HepG2 (cell line): Measurements from ENCODE around the gene COPB2. TPM values are rescaled to one million over a fixed set of nuclear protein-coding genes. Genes with fewer than 3 reads are reported as not detected.

ENCODE experiments used
- ATAC-seq: fragments of 200-7000 bp; cut with Tn5 transposase; 3 replicates; pipeline ENCODE4 v1.9.1; 2020; ENCODE audit warnings: mild to moderate bottlenecking, moderate library complexity
- BruUV-seq: library from RNA; stranded (reverse); fragments of 400-500 nt; replicated peaks from 2 replicates; lab custom pipeline; 2021; lab: Mats Ljungman, UMichigan
- CTCF ChIA-PET: fragments of 300-600 bp; formaldehyde crosslinking; extraction: SDS; loops from one replicate; lab custom pipeline; 2021; ENCODE audit warnings: low total read pairs, inconsistent platforms, low intra/inter-chr PET ratio; lab: Yijun Ruan, JAX
- POLR2A ChIA-PET: fragments of 350-600 bp; sonication (Branson Sonifier 250); formaldehyde crosslinking; loops from one replicate; lab custom pipeline; 2020; ENCODE audit warnings: antibody characterized with exemption, inconsistent platforms; lab: Yijun Ruan, JAX
- DNase-seq: peaks from one replicate; pipeline ENCODE4 v3.0.0-alpha.2; 2015; ENCODE audit warnings: low spot score
- FAIRE-seq: peaks from 3 replicates; lab custom pipeline; 2011; peaks lifted over from hg19 to GRCh38; lab: Jason Lieb, UNC
- H2AFZ ChIP-seq: one replicate; pipeline ENCODE4 v1.6.1; 2011; ENCODE audit warnings: low read length, inconsistent platforms
- H3K27ac ChIP-seq: fragments of 300-600 bp; 3 replicates; pipeline ENCODE4 v1.8.0; 2011; ENCODE audit warnings: mixed run types, mild to moderate bottlenecking, mixed read lengths, low read length, inconsistent platforms; ENCODE audit not compliant: insufficient read depth; ENCODE audit errors: extremely low read length
- H3K27me3 ChIP-seq, 2 experiments: fragments of 200-600 bp in 1 of 2; 2 replicates in 1 of 2; 3 replicates in 1 of 2; pipeline versions ENCODE4 v1.6.0 to v1.8.0; 2011; ENCODE audit warnings: low read length in 2 of 2, mild to moderate bottlenecking in 2 of 2, moderate library complexity in 2 of 2, inconsistent platforms in 1 of 2; ENCODE audit not compliant: insufficient read depth in 2 of 2, control insufficient read depth in 1 of 2
- H3K36me3 ChIP-seq, 2 experiments: fragments of 200-600 bp in 1 of 2; replicated peaks in 1 of 2; 2 replicates in 1 of 2; 3 replicates in 1 of 2; pipeline versions ENCODE4 v1.5.1 to v1.8.0; 2011; ENCODE audit warnings: low read length in 2 of 2, inconsistent platforms in 1 of 2; ENCODE audit not compliant: insufficient read depth in 2 of 2, control insufficient read depth in 1 of 2
- H3K4me1 ChIP-seq: 2 replicates; pipeline ENCODE4 v1.5.1; 2012; ENCODE audit warnings: low read length, inconsistent platforms; ENCODE audit not compliant: insufficient read depth
- H3K4me2 ChIP-seq: 2 replicates; pipeline ENCODE4 v1.6.0; 2011; ENCODE audit warnings: low read depth, low read length, inconsistent platforms
- H3K4me3 ChIP-seq, 3 experiments: fragments of 200-600 bp in 1 of 3; sonication (generic), shearing (Covaris generic) in 1 of 3; replicated peaks in 1 of 3; 2 replicates each; pipeline ENCODE4 v1.5.1; 2011 to 2016; ENCODE audit warnings: low read length in 3 of 3, inconsistent platforms in 2 of 3, low read depth in 2 of 3, mild to moderate bottlenecking in 2 of 3, control low read depth in 1 of 3, mixed read lengths in 1 of 3; ENCODE audit not compliant: insufficient read depth in 1 of 3
- H3K79me2 ChIP-seq: one replicate; pipeline ENCODE4 v1.6.1; 2011; ENCODE audit warnings: low read length, inconsistent platforms; ENCODE audit not compliant: insufficient read depth
- H3K9ac ChIP-seq: 2 replicates; pipeline ENCODE4 v1.6.0; 2011; ENCODE audit warnings: mild to moderate bottlenecking, low read depth, low read length, inconsistent platforms; ENCODE audit not compliant: insufficient read depth
- H3K9me3 ChIP-seq: 2 replicates; pipeline ENCODE4 v1.5.1; 2012; ENCODE audit warnings: mild to moderate bottlenecking, low read length
- H4K20me1 ChIP-seq: 2 replicates; pipeline ENCODE4 v1.6.0; 2011; ENCODE audit warnings: inconsistent platforms, mild to moderate bottlenecking, low read length, moderate library complexity; ENCODE audit not compliant: insufficient read depth
- ERF ChIP-seq: IDR thresholded peaks from 2 replicates; pipeline ENCODE4 v1.6.1; 2018; ENCODE audit warnings: missing biosample characterization, missing genetic modification reagents
- HNRNPK ChIP-seq: fragments of 200-400 bp; formaldehyde crosslinking; IDR thresholded peaks from 2 replicates; pipeline ENCODE4 v1.6.1; 2018; ENCODE audit warnings: low read length, low read depth, moderate library complexity, mild to moderate bottlenecking; ENCODE audit not compliant: poor library complexity, severe bottlenecking
- HNRNPL ChIP-seq: fragments of 200-400 bp; formaldehyde crosslinking; IDR thresholded peaks from 2 replicates; pipeline ENCODE4 v1.6.1; 2017; ENCODE audit warnings: mild to moderate bottlenecking, low read depth, low read length
- KLF16 ChIP-seq, 2 experiments: sonication (generic) in 1 of 2; formaldehyde crosslinking in 1 of 2; IDR thresholded peaks; 2 replicates each; pipeline versions ENCODE4 v1.6.1 to v1.8.0; 2016 to 2023; ENCODE audit warnings: missing genetic modification reagents in 2 of 2, missing compliant biosample characterization in 1 of 2
- MIER2 ChIP-seq: IDR thresholded peaks from 2 replicates; pipeline ENCODE4 v1.6.1; 2016; ENCODE audit warnings: missing biosample characterization, missing genetic modification reagents
- RCOR2 ChIP-seq: IDR thresholded peaks from 2 replicates; pipeline ENCODE4 v1.6.1; 2016; ENCODE audit warnings: missing biosample characterization, missing genetic modification reagents
- SRSF1 ChIP-seq: fragments of 200-400 bp; formaldehyde crosslinking; optimal IDR thresholded peaks from 2 replicates; pipeline ENCODE3; 2017; ENCODE audit warnings: mild to moderate bottlenecking, low read depth, low read length, moderate library complexity
- SYNCRIP ChIP-seq: fragments of 200-400 bp; formaldehyde crosslinking; IDR thresholded peaks from 2 replicates; pipeline ENCODE4 v1.6.1; 2018; ENCODE audit warnings: mild to moderate bottlenecking, low read depth, low read length; ENCODE audit not compliant: insufficient read depth
- ZNF205 ChIP-seq: IDR thresholded peaks from 2 replicates; pipeline ENCODE4 v1.6.1; 2018; ENCODE audit warnings: missing biosample characterization, missing genetic modification reagents
- ZNF256 ChIP-seq: sonication (generic); formaldehyde crosslinking; conservative IDR thresholded peaks from 2 replicates; pipeline ENCODE4 v1.4.0; 2020; ENCODE audit warnings: missing genetic modification reagents
- WGBS: methylation state at CpG from one replicate; pipeline ENCODE4 v1.1.6; 2017; ENCODE audit warnings: low lambda C conversion rate; 5-methylcytosine and 5-hydroxymethylcytosine counted together
- in situ Hi-C: cut with HindIII; loops from 2 replicates; pipeline ENCODE4 v1.10.0; 2017; ENCODE audit warnings: low pct_unique_long_range_greater_than_20kb; ENCODE audit not compliant: extremely low pct_ligation_motif_present
- intact Hi-C: fragments of 100-400 bp; cut with micrococcal nuclease; formaldehyde crosslinking; loops from one replicate; pipeline ENCODE4 v1.10.0; 2022; ENCODE audit not compliant: unreplicated experiment
- polyA plus RNA-seq, 8 experiments: library from polyadenylated mRNA; depleted of rRNA in 3 of 8; stranded (reverse) in 7 of 8; unstranded in 1 of 8; fragments of >200 nt; fragmentation: Illumina TruSeq in 4 of 8; extraction: Trizol in 4 of 8; gene quantifications; 2 replicates each; pipeline versions ENCODE4 v1.2.1 to v1.2.3, GENCODE V29; 2011 to 2016; ENCODE audit warnings: low read depth in 4 of 8, missing spikeins in 1 of 8, mixed read lengths in 1 of 8; ENCODE audit not compliant: insufficient read depth in 1 of 8
- total RNA-seq, 5 experiments: library from RNA; depleted of rRNA; stranded (reverse); fragments of >200 nt; fragmentation: Illumina TruSeq; extraction: Trizol; gene quantifications; 2 replicates each; pipeline ENCODE4 v1.2.3, GENCODE V29; 2016; ENCODE audit warnings: low read depth in 1 of 5
- TF ChIP-seq, protein P1 (sequence below): sonication (generic); formaldehyde crosslinking; IDR thresholded peaks from 2 replicates; pipeline ENCODE4 v1.8.0; 2022; ENCODE audit warnings: mild to moderate bottlenecking, missing genetic modification reagents; ENCODE audit not compliant: insufficient replicate concordance
- TF ChIP-seq, protein P2 (sequence below): sonication (generic); formaldehyde crosslinking; IDR thresholded peaks from 2 replicates; pipeline ENCODE4 v1.4.0; 2020; ENCODE audit warnings: missing genetic modification reagents

The COPB2 gene
- total and polyA plus RNA-seq, 2 of the 13 experiments (the other 11 are each of a cell fraction or from before 2014, with no cell fraction given), result 83.3 to 217 TPM

DNA sequence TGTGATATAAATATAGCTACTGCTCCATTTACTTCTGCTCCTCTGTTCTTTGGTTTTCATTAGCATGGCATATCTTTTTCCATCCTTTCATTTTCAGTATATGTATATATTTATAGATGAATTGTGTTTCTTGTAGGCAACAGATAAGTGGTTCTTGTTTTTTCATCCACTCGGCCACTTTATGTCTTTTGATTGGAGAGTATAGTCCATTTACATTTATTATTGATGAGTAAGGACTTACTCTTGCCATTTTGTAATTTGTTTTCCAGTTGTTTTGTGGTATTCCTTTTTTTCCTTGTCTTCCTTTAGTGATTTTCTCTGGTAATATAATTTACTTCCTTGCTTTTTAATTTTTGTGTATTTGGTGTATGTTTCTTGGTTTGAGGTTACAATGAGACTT lies 26.8 kb upstream of the COPB2 start:
- H3K79me2 ChIP-seq, result no peaks in the 10 kb centered on the region
- DNase-seq (no peak), ATAC-seq (no peak), FAIRE-seq (no peak)
- peaks cover 10% of the 10 kb centered on the region for H3K4me1 ChIP-seq
- ChIA-PET CTCF (no interaction called here), POLR2A (no interaction called here)
- no peak overlapping the region for H3K27ac ChIP-seq
- in situ Hi-C loops, result no loop called here
- H3K36me3 ChIP-seq, result no peaks in the 10 kb centered on the region
- intact Hi-C loops, result no loop called here
- no TSS peak for BruUV-seq
- H3K4me2 ChIP-seq, result no peak overlapping the region
- TF ChIP-seq ERF (no peak), SYNCRIP (no peak), RCOR2 (CRISPR knock-in tag) (no peak), ZNF256 (CRISPR knock-in tag) (no peak), HNRNPL (no peak), KLF16 (CRISPR knock-in tag; IDR thresholded peaks at IDR 0.05) (no peak), SRSF1 (no peak), ZNF205 (CRISPR knock-in tag) (no peak), MIER2 (CRISPR knock-in tag) (no peak), HNRNPK (no peak)
- TF ChIP-seq, protein P1, sequence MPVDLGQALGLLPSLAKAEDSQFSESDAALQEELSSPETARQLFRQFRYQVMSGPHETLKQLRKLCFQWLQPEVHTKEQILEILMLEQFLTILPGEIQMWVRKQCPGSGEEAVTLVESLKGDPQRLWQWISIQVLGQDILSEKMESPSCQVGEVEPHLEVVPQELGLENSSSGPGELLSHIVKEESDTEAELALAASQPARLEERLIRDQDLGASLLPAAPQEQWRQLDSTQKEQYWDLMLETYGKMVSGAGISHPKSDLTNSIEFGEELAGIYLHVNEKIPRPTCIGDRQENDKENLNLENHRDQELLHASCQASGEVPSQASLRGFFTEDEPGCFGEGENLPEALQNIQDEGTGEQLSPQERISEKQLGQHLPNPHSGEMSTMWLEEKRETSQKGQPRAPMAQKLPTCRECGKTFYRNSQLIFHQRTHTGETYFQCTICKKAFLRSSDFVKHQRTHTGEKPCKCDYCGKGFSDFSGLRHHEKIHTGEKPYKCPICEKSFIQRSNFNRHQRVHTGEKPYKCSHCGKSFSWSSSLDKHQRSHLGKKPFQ (CRISPR knock-in tag), result no peak
- TF ChIP-seq, protein P2, sequence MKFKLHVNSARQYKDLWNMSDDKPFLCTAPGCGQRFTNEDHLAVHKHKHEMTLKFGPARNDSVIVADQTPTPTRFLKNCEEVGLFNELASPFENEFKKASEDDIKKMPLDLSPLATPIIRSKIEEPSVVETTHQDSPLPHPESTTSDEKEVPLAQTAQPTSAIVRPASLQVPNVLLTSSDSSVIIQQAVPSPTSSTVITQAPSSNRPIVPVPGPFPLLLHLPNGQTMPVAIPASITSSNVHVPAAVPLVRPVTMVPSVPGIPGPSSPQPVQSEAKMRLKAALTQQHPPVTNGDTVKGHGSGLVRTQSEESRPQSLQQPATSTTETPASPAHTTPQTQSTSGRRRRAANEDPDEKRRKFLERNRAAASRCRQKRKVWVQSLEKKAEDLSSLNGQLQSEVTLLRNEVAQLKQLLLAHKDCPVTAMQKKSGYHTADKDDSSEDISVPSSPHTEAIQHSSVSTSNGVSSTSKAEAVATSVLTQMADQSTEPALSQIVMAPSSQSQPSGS (CRISPR knock-in tag), result no peak
- H4K20me1 ChIP-seq, result no peaks in the 10 kb centered on the region
- 42% methylated on average over 1 of the region's 1 CpG for WGBS
- no peaks in the 10 kb centered on the region; the same call in 1 of the 2 replicates for H3K9me3 ChIP-seq
- no peak overlapping the region for H3K4me3 ChIP-seq
- H3K9ac ChIP-seq, result no peak overlapping the region
- H2AFZ ChIP-seq, result no peak overlapping the region
- H3K27me3 ChIP-seq, result no peaks in the 10 kb centered on the region
